HG02938 (cell line): ENCODE data around the gene PIK3AP1.
"Not testable (repeated sequence)": the region's sequence is repeated elsewhere in the genome, so short reads cannot be mapped to it uniquely, and the experiment has no call there.

Experiments used
- ATAC-seq: cut with Tn5 transposase; IDR thresholded peaks from one replicate; pipeline ENCODE4 v1.9.1; 2021; ENCODE audit warnings: mild to moderate bottlenecking, moderate library complexity; ENCODE audit not compliant: unreplicated experiment

Gene PIK3AP1

GRCh38 chr10:96548589-96548988, 171.7 kb downstream of the PIK3AP1 start:
- no peak for ATAC-seq

- ATAC-seq, result not testable (repeated sequence)
Measured at GRCh38 chr10:96545558-96545957, 174.8 kb downstream of the PIK3AP1 start.
